GM10266 (cell line): ENCODE measurements around the gene DENND4C.
"Not testable (repeated sequence)": the region's sequence is repeated elsewhere in the genome, so short reads cannot be mapped to it uniquely, and the experiment has no call there.

ENCODE experiments used
- DNase-seq: peaks from one replicate; pipeline ENCODE4 v3.0.0; 2012; ENCODE audit errors: extremely low spot score
- TF ChIP-seq, protein P1 (sequence below): IDR thresholded peaks from 2 replicates; pipeline ENCODE4 v1.5.1; 2012; ENCODE audit warnings: mild to moderate bottlenecking, low read depth; ENCODE audit not compliant: control insufficient read depth, insufficient read depth; ENCODE audit errors: missing control alignments

Gene DENND4C

GRCh38 chr9:19376931-19377330, 146.4 kb downstream of the DENND4C start:
- no peak for DNase-seq
- TF ChIP-seq, protein P1, sequence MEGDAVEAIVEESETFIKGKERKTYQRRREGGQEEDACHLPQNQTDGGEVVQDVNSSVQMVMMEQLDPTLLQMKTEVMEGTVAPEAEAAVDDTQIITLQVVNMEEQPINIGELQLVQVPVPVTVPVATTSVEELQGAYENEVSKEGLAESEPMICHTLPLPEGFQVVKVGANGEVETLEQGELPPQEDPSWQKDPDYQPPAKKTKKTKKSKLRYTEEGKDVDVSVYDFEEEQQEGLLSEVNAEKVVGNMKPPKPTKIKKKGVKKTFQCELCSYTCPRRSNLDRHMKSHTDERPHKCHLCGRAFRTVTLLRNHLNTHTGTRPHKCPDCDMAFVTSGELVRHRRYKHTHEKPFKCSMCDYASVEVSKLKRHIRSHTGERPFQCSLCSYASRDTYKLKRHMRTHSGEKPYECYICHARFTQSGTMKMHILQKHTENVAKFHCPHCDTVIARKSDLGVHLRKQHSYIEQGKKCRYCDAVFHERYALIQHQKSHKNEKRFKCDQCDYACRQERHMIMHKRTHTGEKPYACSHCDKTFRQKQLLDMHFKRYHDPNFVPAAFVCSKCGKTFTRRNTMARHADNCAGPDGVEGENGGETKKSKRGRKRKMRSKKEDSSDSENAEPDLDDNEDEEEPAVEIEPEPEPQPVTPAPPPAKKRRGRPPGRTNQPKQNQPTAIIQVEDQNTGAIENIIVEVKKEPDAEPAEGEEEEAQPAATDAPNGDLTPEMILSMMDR = no peak

DNA sequence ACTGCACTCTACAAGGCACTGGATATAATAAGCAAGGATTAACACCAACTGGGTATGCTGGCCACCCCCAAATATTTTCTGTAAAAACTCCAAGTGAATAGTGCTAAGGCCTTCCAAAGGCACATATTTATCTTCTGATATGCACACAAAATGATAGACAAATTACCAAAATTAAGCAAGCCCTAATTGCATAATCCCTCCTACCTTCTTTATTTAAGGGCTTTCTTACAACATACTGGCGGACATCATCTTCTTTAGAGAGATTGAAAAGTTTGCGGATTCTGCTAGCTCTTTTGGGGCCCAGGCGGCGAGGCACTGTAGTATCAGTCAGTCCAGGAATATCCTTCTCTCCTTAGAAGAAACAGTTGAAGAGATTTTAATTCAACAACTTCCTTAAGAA, 147.7 kb downstream of the DENND4C start:
- TF ChIP-seq, protein P1 = no peak
- no peak for DNase-seq

- TF ChIP-seq, protein P1 = no peak
These were observed 148.2 kb downstream of the DENND4C start for GRCh38 chr9:19378647-19379046.

DNA sequence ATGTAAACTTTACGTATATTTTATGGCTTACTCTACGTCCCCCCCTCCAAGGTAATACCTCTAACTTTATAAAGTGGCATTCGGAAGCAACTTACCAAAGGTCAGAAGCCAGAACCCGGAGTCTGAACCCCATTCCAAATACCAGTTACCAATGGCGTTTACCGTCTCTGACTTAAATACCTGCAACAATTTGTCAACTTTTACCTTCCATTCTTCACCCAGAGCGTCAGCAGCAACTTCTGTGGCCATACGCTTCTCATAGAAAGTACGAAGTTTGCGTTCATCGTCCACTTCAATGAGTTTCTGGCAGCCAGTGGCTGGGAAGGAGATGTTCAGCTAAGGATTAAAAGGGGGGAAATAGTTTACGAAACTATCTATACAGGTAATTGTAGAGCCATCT, 148.8 kb downstream of the DENND4C start:
- TF ChIP-seq, protein P1 = no peak
- no peak for DNase-seq

More at GRCh38 chr9:19378647-19379046, 148.2 kb downstream of the DENND4C start:
- DNase-seq = no peak

DNA sequence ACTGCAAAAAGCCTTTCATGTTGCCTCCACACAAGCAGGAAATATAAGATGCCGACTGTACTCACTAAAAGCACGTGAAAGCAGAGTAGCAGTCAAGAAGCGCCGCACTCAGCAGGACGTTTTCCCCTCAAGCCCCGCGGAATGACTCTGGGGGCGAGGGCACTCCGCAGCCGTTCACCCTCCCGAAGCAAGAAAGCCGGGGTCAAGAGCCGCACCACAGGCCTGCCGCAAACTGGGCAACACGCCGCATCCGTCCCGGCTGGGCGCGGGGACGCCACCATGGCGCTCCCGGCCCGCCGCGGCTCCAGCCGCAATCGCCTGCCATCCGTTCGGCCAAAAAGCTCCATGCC, 149.2 kb downstream of the DENND4C start:
- TF ChIP-seq, protein P1 = no peak
- no peak for DNase-seq

GRCh38 chr9:19380826-19381075, 150.3 kb downstream of the DENND4C start:
- no peak for DNase-seq
- TF ChIP-seq, protein P1 = no peak

DNA sequence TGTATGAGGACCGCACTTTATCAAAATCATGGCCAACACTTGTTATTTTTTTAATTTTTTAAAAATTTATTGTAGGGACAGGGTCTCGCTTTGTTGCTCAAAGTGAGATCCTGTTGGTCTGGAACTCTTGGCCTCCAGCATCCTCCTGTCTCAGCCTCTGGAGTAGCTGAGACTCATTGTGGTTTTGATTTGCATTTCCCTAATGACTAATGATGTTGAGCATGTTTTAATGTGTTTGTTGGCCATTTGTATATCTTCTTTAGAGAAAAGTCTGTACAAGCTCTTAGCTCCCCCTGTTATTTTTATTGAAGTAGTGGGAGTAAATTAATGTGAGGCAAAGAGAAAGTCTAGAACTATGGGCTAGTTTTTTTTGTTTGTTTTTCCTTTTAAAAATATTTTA, 151.2 kb downstream of the DENND4C start:
- TF ChIP-seq, protein P1 = no peak
- no peak for DNase-seq

- not testable (repeated sequence) for DNase-seq
These were observed 154.7 kb downstream of the DENND4C start for GRCh38 chr9:19385212-19385611.
